Skeletal muscle tissue (tissue), 4 donors: ENCODE measurements around the gene ARMC9. TPM values are rescaled to one million over a fixed set of nuclear protein-coding genes. Genes with fewer than 3 reads are reported as not detected.

Experiments
- H3K27ac ChIP-seq: one replicate; pipeline ENCODE4 v1.7.0; 2013; ENCODE audit warnings: mild to moderate bottlenecking, low read depth, low read length, inconsistent platforms
- H3K27me3 ChIP-seq, 3 donors: one replicate each; pipeline ENCODE4 v1.7.0; 2013; ENCODE audit warnings: low read length in 3 of 3; ENCODE audit not compliant: control insufficient read depth in 3 of 3, insufficient read depth in 3 of 3
- H3K36me3 ChIP-seq, 3 donors: one replicate each; pipeline ENCODE4 v1.7.0; 2013; ENCODE audit warnings: low read length in 3 of 3; ENCODE audit not compliant: control insufficient read depth in 3 of 3, insufficient read depth in 3 of 3
- H3K4me1 ChIP-seq, 3 donors: one replicate each; pipeline ENCODE4 v1.7.0; 2013; ENCODE audit warnings: low read length in 3 of 3, mild to moderate bottlenecking in 3 of 3; ENCODE audit not compliant: control insufficient read depth in 3 of 3, insufficient read depth in 3 of 3
- H3K4me3 ChIP-seq, 3 donors: one replicate each; pipeline ENCODE4 v1.7.0; 2013; ENCODE audit warnings: low read length in 3 of 3
- H3K9ac ChIP-seq, 3 donors: one replicate each; pipeline ENCODE4 v1.7.0; 2013; ENCODE audit warnings: low read length in 3 of 3, mild to moderate bottlenecking in 3 of 3, moderate library complexity in 2 of 3, low read depth in 1 of 3
- H3K9me3 ChIP-seq, 3 donors: one replicate each; pipeline ENCODE4 v1.7.0; 2013; ENCODE audit warnings: low read length in 3 of 3; ENCODE audit not compliant: control insufficient read depth in 3 of 3
- total RNA-seq: library from RNA; depleted of rRNA; stranded (reverse); fragments of >200 nt; gene quantifications from one replicate; pipeline ENCODE4 v1.2.3, GENCODE V29; 2014
- donor health status: Osteomylitis.

ARMC9 gene
- total RNA-seq, 1 donor from 2014 or later: 6.8 TPM

GRCh38 chr2:231276987-231277386 is 78.6 kb downstream of the ARMC9 start:
- H3K9me3 ChIP-seq: no peaks in the 10 kb centered on the region
- no peaks in the 10 kb centered on the region for H3K27me3 ChIP-seq
- H3K36me3 ChIP-seq: peaks cover 0 to 13% (median 10%) of the 10 kb centered on the region in 3 donors

GRCh38 chr2:231277962-231278361 is 79.5 kb downstream of the ARMC9 start:
- Histone ChIP-seq H3K27ac (no peak overlapping the region), H3K4me1 (no peaks in the 10 kb centered on the region), H3K27me3 (no peaks in the 10 kb centered on the region), H3K36me3 (peaks cover 2 to 10% (median 9%) of the 10 kb centered on the region in 3 donors), H3K9me3 (no peaks in the 10 kb centered on the region), H3K4me3 (no peak overlapping the region), H3K9ac (no peak overlapping the region)

More at GRCh38 chr2:231276987-231277386, 78.6 kb downstream of the ARMC9 start:
- Histone ChIP-seq H3K27ac (no peak overlapping the region), H3K9ac (no peak overlapping the region), H3K4me1 (no peaks in the 10 kb centered on the region), H3K4me3 (no peak overlapping the region)

GRCh38 chr2:231278868-231279267 is 80.4 kb downstream of the ARMC9 start:
- H3K27me3 ChIP-seq: no peaks in the 10 kb centered on the region
- no peak overlapping the region for H3K27ac ChIP-seq
- no peaks in the 10 kb centered on the region for H3K4me1 ChIP-seq
- no peaks in the 10 kb centered on the region for H3K9me3 ChIP-seq
- no peak overlapping the region for H3K9ac ChIP-seq
- H3K36me3 ChIP-seq: peaks cover 3 to 6% (median 6%) of the 10 kb centered on the region in 3 donors
- no peak overlapping the region for H3K4me3 ChIP-seq

GRCh38 chr2:231280846-231281245 is 82.4 kb downstream of the ARMC9 start:
- Histone ChIP-seq H3K4me3 (no peak overlapping the region), H3K27me3 (no peaks in the 10 kb centered on the region), H3K9ac (no peak overlapping the region), H3K36me3 (peaks cover 3 to 8% (median 6%) of the 10 kb centered on the region in 3 donors), H3K27ac (no peak overlapping the region), H3K4me1 (no peaks in the 10 kb centered on the region), H3K9me3 (no peaks in the 10 kb centered on the region)

GRCh38 chr2:231284296-231284695 is 85.9 kb downstream of the ARMC9 start:
- Histone ChIP-seq H3K27me3 (no peaks in the 10 kb centered on the region), H3K4me3 (no peak overlapping the region), H3K9ac (no peak overlapping the region), H3K4me1 (no peaks in the 10 kb centered on the region), H3K27ac (no peak overlapping the region), H3K36me3 (peaks cover 2 to 6% (median 4%) of the 10 kb centered on the region in 3 donors), H3K9me3 (no peaks in the 10 kb centered on the region)

- Histone ChIP-seq H3K36me3 (peaks cover 4 to 6% (median 6%) of the 10 kb centered on the region in 3 donors), H3K4me3 (no peak overlapping the region), H3K4me1 (no peaks in the 10 kb centered on the region), H3K27ac (no peak overlapping the region), H3K9me3 (no peaks in the 10 kb centered on the region), H3K9ac (no peak overlapping the region), H3K27me3 (no peaks in the 10 kb centered on the region)
Observed at GRCh38 chr2:231286964-231287363, 88.5 kb downstream of the ARMC9 start.

- peaks cover 4 to 8% (median 6%) of the 10 kb centered on the region in 3 donors for H3K36me3 ChIP-seq
- no peak overlapping the region for H3K27ac ChIP-seq
Observed at GRCh38 chr2:231287696-231288095, 89.3 kb downstream of the ARMC9 start.

GRCh38 chr2:231288590-231288989 is 90.2 kb downstream of the ARMC9 start:
- Histone ChIP-seq H3K27me3 (no peaks in the 10 kb centered on the region), H3K27ac (no peak overlapping the region), H3K36me3 (peaks cover 3 to 8% (median 4%) of the 10 kb centered on the region in 3 donors), H3K9ac (no peak overlapping the region), H3K9me3 (no peaks in the 10 kb centered on the region), H3K4me1 (no peaks in the 10 kb centered on the region), H3K4me3 (no peak overlapping the region)

More at GRCh38 chr2:231287696-231288095, 89.3 kb downstream of the ARMC9 start:
- Histone ChIP-seq H3K9me3 (no peaks in the 10 kb centered on the region), H3K9ac (no peak overlapping the region), H3K4me1 (no peaks in the 10 kb centered on the region), H3K27me3 (no peaks in the 10 kb centered on the region), H3K4me3 (no peak overlapping the region)

- Histone ChIP-seq H3K4me1 (peaks cover 0 to 4% (median 0%) of the 10 kb centered on the region in 3 donors), H3K4me3 (no peak overlapping the region), H3K9me3 (no peaks in the 10 kb centered on the region), H3K27ac (no peak overlapping the region), H3K27me3 (no peaks in the 10 kb centered on the region), H3K9ac (no peak overlapping the region), H3K36me3 (peaks cover 3 to 7% (median 6%) of the 10 kb centered on the region in 3 donors)
Observed at GRCh38 chr2:231290321-231291015, 92.0 kb downstream of the ARMC9 start.

- no peaks in the 10 kb centered on the region for H3K27me3 ChIP-seq
- no peak overlapping the region for H3K4me3 ChIP-seq
- H3K36me3 ChIP-seq: peaks cover 0 to 7% (median 3%) of the 10 kb centered on the region in 3 donors
- H3K27ac ChIP-seq: no peak overlapping the region
- peaks cover 0 to 4% (median 0%) of the 10 kb centered on the region in 3 donors for H3K4me1 ChIP-seq
- H3K9ac ChIP-seq: no peak overlapping the region
- H3K9me3 ChIP-seq: no peaks in the 10 kb centered on the region
Observed at GRCh38 chr2:231292472-231293134, 94.2 kb downstream of the ARMC9 start.
